Measurements from ENCODE around the gene GOLGA7B.

GOLGA7B gene

DNA sequence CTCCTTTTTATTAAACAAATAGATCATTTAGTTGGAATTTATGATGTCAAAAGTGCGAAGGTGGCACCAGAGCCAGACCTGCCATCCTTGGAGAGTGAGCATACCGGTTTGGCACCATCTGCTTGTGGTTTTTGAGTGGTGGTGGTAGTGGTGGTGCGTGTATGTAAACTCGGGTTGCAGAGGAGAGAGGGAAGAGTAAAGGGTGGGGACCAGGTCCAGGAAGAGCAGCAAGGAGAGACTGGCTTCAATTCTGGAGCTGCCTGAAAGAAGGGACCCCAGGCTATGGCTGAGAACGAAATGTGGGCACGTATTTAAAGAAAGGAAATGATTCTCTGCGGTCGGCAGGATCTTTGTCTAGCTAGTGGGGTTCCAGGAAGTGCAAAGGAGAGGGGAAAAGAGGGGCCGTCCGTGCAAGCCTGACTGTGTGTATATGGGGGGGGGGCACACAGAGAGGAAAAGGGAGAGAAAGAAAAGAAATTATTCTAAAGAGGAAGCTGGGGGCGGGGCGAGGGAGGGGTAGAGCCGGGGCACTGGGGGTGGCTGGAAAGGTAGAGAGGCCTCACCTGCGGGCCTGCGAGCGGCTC, 448 bp upstream of the GOLGA7B start:
- TF ChIP-seq, protein P1, sequence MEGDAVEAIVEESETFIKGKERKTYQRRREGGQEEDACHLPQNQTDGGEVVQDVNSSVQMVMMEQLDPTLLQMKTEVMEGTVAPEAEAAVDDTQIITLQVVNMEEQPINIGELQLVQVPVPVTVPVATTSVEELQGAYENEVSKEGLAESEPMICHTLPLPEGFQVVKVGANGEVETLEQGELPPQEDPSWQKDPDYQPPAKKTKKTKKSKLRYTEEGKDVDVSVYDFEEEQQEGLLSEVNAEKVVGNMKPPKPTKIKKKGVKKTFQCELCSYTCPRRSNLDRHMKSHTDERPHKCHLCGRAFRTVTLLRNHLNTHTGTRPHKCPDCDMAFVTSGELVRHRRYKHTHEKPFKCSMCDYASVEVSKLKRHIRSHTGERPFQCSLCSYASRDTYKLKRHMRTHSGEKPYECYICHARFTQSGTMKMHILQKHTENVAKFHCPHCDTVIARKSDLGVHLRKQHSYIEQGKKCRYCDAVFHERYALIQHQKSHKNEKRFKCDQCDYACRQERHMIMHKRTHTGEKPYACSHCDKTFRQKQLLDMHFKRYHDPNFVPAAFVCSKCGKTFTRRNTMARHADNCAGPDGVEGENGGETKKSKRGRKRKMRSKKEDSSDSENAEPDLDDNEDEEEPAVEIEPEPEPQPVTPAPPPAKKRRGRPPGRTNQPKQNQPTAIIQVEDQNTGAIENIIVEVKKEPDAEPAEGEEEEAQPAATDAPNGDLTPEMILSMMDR (IDR thresholded peaks at IDR 0.05; ENCODE audit: low read depth, low read length), result no peak
- Histone ChIP-seq H3K4me1 (no peaks in the 10 kb centered on the region), H3K4me3 (ENCODE audit: low read depth, low read length) (peak overlapping the region; percentile 59), H3K9me3 (no peaks in the 10 kb centered on the region), H3K27me3 (peaks cover 7% of the 10 kb centered on the region), H3K36me3 (no peaks in the 10 kb centered on the region)
- DNase-seq, result no peak

DNA sequence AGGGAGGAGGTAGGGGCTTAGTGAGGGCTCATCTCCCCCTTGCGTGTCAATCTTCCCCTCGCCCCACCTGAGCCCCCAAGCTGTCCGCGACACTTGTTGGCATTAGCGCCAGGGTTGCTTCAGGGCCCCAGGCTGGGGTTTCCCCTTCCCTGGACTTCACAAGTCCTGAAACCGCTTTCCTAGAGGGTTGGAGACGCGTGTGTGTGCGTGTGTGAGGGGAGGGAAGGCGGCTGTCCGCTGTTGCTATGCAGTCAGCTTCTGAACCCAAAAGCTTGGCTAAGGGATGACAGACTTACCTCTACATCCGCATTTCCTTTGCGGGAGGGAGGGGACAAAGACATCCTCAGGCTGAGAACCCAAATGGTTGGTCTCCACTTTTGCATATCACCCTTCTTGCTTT, 803 bp downstream of the GOLGA7B start:
- Histone ChIP-seq H3K9me3 (no peaks in the 10 kb centered on the region), H3K27me3 (peaks cover 7% of the 10 kb centered on the region), H3K4me1 (no peaks in the 10 kb centered on the region), H3K4me3 (ENCODE audit: low read depth, low read length) (no peak overlapping the region), H3K36me3 (no peaks in the 10 kb centered on the region)
- DNase-seq, result no peak
- TF ChIP-seq, protein P1 (IDR thresholded peaks at IDR 0.05; ENCODE audit: low read depth, low read length), result no peak

DNA sequence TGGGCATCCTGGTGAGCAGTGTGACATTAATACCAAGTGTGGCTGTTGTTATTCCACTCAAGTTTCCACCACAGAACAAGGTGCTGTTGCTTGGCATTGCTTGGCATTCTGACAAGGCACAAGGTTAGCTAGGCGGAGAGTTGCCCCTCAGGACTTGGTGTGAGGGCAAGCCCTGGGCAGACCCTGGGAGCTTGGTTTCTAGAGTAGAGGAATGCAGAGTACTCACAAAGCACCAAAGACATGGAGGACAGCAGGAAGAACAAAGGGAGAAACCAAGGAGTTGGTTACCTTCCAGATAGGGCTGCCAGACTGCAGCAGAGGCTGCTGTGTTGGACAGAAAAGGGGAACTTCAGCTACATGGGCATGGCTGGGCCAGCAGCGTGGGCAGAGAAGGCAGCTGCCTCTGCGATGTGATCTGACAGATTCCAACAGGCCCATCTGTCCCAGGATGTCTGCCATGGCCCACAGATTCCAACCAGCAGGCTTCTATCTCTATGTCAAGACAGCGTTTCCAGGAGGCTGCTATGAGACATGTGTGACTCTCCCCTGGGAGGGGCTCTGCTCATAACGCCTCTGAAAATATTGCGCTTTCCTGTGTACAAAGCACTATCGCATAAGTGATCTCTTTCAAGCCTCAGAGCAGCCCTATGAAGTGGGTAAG, 1.8 kb downstream of the GOLGA7B start:
- Histone ChIP-seq H3K9me3 (no peaks in the 10 kb centered on the region), H3K27me3 (peaks cover 7% of the 10 kb centered on the region), H3K36me3 (no peaks in the 10 kb centered on the region), H3K4me3 (ENCODE audit: low read depth, low read length) (no peak overlapping the region), H3K4me1 (no peaks in the 10 kb centered on the region)
- no peak for DNase-seq
- TF ChIP-seq, protein P1 (IDR thresholded peaks at IDR 0.05; ENCODE audit: low read depth, low read length), result no peak

DNA sequence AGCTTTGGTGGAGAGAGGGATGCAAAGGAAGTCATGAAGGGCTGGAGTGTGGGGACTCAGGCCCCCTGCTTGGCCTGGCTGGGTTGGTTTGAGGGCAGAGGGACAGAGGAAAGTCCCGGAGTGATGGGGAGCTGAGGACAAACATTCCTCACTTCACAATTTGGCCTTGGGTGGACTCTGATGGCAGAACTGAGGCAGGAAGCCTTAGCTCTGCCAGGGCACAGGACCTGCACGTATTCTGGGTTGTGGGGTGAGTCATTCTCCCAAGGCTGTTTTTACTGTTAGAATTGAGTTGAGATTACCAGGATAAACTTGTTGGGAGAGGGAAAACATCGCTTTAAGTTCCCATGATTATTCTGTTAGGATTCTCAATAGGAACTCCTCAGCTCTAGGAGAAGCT, 2.6 kb downstream of the GOLGA7B start:
- H3K9me3 ChIP-seq, result no peaks in the 10 kb centered on the region
- no peaks in the 10 kb centered on the region for H3K4me1 ChIP-seq
- H3K27me3 ChIP-seq, result peaks cover 7% of the 10 kb centered on the region
- no peak for DNase-seq
- TF ChIP-seq, protein P1 (IDR thresholded peaks at IDR 0.05; ENCODE audit: low read depth, low read length), result no peak
- no peaks in the 10 kb centered on the region for H3K36me3 ChIP-seq
- H3K4me3 ChIP-seq (ENCODE audit: low read depth, low read length), result no peak overlapping the region

DNA sequence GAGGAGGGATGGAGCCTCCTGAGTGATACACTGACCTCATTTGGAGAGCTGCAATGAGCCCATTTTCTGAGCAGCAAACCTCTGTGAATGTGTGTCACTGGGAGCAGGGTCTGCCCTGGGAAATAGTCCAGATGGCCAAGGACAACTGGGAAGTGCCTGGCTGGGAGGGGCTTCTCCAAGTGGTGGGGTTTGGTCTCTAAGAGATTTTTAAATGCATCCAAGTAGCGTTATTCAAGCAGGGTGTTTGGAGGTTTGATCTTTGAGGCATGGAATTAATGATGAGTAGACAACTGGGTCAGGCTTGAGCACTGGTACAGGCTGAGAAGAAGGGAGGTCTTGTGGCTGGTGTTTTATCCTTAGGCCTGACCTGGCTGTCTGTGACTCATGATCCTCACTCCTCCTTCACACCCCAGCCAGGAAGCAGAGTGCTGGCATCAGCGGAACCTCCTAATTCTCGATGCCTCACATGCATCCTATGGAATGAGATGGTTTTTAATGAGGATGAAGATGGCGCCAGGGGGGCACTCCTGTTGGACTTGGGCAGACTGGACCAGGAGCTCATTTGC, 3.3 kb downstream of the GOLGA7B start:
- Histone ChIP-seq H3K36me3 (no peaks in the 10 kb centered on the region), H3K4me1 (no peaks in the 10 kb centered on the region), H3K4me3 (ENCODE audit: low read depth, low read length) (no peak overlapping the region), H3K27me3 (peaks cover 7% of the 10 kb centered on the region), H3K9me3 (no peaks in the 10 kb centered on the region)
- DNase-seq, result no peak
- TF ChIP-seq, protein P1 (IDR thresholded peaks at IDR 0.05; ENCODE audit: low read depth, low read length), result no peak

DNA sequence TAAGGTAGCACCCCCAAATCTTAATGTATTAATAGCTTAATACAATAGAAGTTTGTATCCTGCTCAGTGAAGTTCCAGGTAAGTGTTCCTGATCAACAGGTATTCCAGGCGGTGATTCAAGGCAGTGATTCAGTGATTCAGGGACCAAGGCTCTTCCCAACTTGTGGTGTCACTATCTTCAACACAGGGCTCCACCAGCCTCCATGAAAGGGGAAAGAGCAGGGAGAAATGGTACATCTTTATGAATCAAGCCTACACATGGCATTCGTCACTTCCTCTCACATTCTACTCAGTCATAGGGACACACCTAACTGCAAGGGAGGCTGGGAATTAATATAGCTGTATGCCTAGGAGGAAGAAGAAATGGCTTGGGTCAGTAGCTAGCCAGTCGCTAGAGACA, 5.1 kb downstream of the GOLGA7B start:
- Histone ChIP-seq H3K4me1 (no peaks in the 10 kb centered on the region), H3K9me3 (no peaks in the 10 kb centered on the region), H3K27me3 (peaks cover 4% of the 10 kb centered on the region), H3K36me3 (no peaks in the 10 kb centered on the region), H3K4me3 (ENCODE audit: low read depth, low read length) (no peak overlapping the region)
- DNase-seq, result no peak
- TF ChIP-seq, protein P1 (IDR thresholded peaks at IDR 0.05; ENCODE audit: low read depth, low read length), result no peak
